ENCODE data around the gene BTN3A1.
"Not testable (repeated sequence)": the region's sequence is repeated elsewhere in the genome, so short reads cannot be mapped to it uniquely, and the experiment has no call there.

The BTN3A1 gene

DNA sequence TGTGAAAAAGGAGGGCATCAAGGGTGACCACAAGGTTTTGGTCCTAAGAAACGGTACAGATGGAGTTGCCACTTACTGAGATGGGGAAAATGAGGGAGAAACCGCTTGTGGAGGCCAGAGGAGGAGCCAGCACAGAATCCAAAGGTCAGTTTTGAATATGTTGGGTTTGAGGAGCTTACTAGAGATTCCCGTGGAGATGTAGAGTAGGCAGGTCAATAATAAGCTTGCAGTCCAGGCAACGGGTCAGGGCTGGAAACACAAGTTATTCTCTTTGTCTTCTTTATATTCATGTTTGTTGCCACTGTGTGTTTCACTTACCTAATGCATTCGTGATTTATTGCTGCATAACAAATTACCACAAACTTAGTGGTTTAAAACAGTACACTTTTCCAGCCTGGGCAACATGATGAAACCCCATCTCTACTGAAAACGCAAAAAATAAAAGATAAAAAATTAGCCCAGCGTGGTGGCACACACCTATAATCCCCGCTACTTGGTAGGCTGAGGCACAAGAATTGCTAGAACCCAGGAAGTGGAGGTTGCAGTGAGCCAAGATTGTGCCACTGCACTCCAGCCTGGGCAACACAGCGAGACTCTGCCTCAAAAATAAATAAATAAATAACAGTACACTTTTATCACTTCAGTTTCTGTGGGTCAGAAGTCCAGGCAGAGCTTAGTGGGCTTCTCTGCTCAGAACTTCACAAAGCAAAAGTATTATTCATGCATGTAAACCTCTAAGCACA is 39.8 kb upstream of the BTN3A1 start:
- DNase-seq (ENCODE audit: insufficient read length, low spot score) = no peak
- FAIRE-seq = no peak
- TF ChIP-seq POLR2AphosphoS5 (IDR thresholded peaks at IDR 0.05; ENCODE audit: low read depth, low read length) (no peak), POLR2A (IDR thresholded peaks at IDR 0.05; ENCODE audit: low read depth, low read length) (no peak), SPI1 (IDR thresholded peaks at IDR 0.05; ENCODE audit: low read depth, low read length) (no peak), PAX5 (IDR thresholded peaks at IDR 0.05; ENCODE audit: insufficient read depth, low read length, severe bottlenecking) (no peak), POU2F2 (IDR thresholded peaks at IDR 0.05; ENCODE audit: low read depth, low read length) (no peak), TAF1 (IDR thresholded peaks at IDR 0.05; ENCODE audit: low read depth, low read length) (no peak)

DNA sequence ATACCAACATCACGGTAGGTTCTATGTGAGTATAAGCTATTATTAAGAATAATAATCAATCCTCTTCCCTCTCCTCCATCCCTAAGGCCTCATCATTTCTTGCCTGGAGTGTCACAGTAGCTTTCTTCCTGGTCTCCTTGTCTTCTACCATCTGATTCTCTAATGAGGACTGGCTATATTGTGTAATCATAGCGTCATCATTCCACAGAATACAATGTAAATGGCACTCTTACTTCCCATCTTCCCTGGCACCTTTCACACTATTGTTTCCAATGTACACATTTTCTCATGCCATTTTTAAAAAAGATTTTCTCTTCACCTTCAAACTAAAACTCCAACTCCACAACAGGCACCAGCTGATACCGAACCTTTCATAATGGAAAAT is 39.2 kb upstream of the BTN3A1 start:
- no peak for TF ChIP-seq POU2F2 (IDR thresholded peaks at IDR 0.05; ENCODE audit: low read depth, low read length)
- FAIRE-seq (no peak), DNase-seq (ENCODE audit: insufficient read length, low spot score) (no peak)

DNA sequence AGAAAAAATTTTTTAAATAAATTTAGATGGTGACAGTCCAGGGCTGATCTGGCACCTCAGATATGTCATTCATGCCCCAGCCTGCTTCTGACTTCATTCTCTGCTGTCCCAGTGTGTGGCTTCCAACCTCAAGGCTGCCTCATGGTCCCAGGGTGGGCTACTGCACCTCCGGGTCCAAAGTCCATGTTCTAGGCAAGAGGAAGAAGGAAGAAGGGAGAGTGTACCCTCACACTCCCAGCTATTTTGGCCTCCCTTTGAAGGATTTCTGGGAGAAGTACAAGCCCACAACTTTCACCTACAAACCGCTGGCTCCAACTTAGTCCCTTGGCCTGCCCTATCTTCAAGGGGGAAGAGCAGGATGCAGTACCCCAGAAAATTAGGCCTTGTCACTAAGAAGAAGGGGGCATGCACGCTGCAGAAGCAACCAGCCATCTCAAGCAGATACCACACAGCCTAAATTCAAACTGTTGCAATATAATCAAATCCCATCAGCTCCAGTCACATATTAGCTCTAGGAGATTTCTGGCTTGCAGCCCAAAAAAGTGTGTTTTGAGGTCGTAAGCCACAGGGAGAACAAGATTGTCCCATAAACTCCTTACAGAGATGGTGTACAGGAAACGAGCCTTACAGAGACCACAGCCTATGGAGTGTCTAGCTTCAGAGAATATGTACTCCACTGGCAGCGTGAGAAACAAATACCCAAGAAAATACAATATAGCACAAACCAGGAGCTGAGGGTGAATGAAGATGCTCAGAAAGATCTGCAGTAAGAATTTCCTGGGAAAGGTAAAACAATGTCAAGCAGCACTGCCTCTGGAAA is 38.0 kb upstream of the BTN3A1 start:
- TF ChIP-seq POU2F2 (IDR thresholded peaks at IDR 0.05; ENCODE audit: low read depth, low read length) (no peak), SPI1 (IDR thresholded peaks at IDR 0.05; ENCODE audit: low read depth, low read length) (no peak), TAF1 (IDR thresholded peaks at IDR 0.05; ENCODE audit: low read depth, low read length) (no peak), PAX5 (IDR thresholded peaks at IDR 0.05; ENCODE audit: insufficient read depth, low read length, severe bottlenecking) (no peak), POLR2A (IDR thresholded peaks at IDR 0.05; ENCODE audit: low read depth, low read length) (no peak), POLR2AphosphoS5 (IDR thresholded peaks at IDR 0.05; ENCODE audit: low read depth, low read length) (no peak)
- peak; percentile 68 for FAIRE-seq
- no peak for DNase-seq (ENCODE audit: insufficient read length, low spot score)

DNA sequence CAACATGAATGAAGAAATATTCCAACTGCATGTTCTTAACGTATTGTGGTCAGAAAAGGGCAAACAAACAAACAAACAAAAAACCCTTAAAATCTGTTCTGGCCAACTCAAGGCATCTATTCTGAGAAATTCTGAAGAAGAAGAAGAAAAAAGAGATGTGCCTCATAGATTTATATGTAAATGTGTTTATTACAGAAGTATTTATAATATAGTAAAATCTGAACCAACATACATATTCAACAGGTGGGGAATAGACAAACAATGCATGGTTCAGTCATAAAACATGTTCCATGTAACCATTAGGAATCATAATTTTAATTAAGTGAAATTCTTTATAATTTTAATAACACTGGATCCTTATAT is 36.5 kb upstream of the BTN3A1 start:
- no peak for DNase-seq (ENCODE audit: insufficient read length, low spot score)
- TF ChIP-seq POLR2A (IDR thresholded peaks at IDR 0.05; ENCODE audit: low read depth, low read length) = no peak
- TF ChIP-seq PAX5 (IDR thresholded peaks at IDR 0.05; ENCODE audit: insufficient read depth, low read length, severe bottlenecking) = no peak
- TF ChIP-seq POU2F2 (IDR thresholded peaks at IDR 0.05; ENCODE audit: low read depth, low read length) = no peak
- no peak for TF ChIP-seq TAF1 (IDR thresholded peaks at IDR 0.05; ENCODE audit: low read depth, low read length)
- TF ChIP-seq SPI1 (IDR thresholded peaks at IDR 0.05; ENCODE audit: low read depth, low read length) = no peak
- TF ChIP-seq POLR2AphosphoS5 (IDR thresholded peaks at IDR 0.05; ENCODE audit: low read depth, low read length) = no peak
- no peak for FAIRE-seq

DNA sequence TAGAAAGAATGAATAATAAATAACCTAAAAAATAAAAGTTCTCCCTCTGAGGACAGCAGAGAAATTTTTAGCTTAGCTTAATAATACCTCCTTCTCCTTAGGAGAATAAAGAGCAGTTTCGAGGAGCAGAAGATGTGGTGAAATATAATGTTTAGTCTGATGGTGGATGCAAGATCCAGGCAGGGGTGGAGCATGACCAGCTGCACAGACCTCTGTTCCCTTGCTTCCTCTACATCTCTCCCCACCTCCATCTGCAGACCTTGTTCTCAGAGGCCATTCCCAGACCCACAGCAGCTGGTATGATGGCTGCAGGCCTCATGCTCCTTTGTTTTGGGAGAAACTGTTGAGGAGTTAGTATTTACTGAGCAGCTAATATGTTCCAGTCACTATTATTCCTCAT is 35.6 kb upstream of the BTN3A1 start:
- FAIRE-seq (no peak), DNase-seq (ENCODE audit: insufficient read length, low spot score) (no peak)
- TF ChIP-seq SPI1 (IDR thresholded peaks at IDR 0.05; ENCODE audit: low read depth, low read length) = no peak
- no peak for TF ChIP-seq POLR2AphosphoS5 (IDR thresholded peaks at IDR 0.05; ENCODE audit: low read depth, low read length)
- TF ChIP-seq POLR2A (IDR thresholded peaks at IDR 0.05; ENCODE audit: low read depth, low read length) = no peak

DNA sequence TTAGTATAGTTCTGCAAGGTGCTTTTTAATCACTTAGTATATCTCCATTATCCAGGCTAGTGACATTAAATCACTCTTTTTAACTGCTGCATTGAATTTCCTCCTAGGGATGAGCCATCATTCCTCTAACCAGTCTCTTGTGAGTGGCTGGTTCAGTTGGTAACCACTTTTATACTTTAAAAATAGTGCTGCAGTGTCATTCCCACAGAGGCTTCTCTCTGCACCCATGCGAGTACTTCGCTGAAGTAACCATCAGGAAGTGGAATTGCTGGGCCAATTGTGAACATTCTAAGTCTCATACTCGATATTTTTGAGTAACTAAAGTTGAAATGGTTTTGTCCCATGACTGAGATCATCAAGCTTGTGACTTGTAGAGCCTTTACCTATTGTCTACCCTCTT is 35.0 kb upstream of the BTN3A1 start:
- peak; percentile 13 for FAIRE-seq
- TF ChIP-seq PAX5 (IDR thresholded peaks at IDR 0.05; ENCODE audit: insufficient read depth, low read length, severe bottlenecking) = no peak
- TF ChIP-seq TAF1 (IDR thresholded peaks at IDR 0.05; ENCODE audit: low read depth, low read length) = no peak
- TF ChIP-seq POLR2A (IDR thresholded peaks at IDR 0.05; ENCODE audit: low read depth, low read length) = no peak
- no peak for TF ChIP-seq SPI1 (IDR thresholded peaks at IDR 0.05; ENCODE audit: low read depth, low read length)
- no peak for TF ChIP-seq POLR2AphosphoS5 (IDR thresholded peaks at IDR 0.05; ENCODE audit: low read depth, low read length)
- no peak for TF ChIP-seq POU2F2 (IDR thresholded peaks at IDR 0.05; ENCODE audit: low read depth, low read length)
- DNase-seq (ENCODE audit: insufficient read length, low spot score) = no peak

DNA sequence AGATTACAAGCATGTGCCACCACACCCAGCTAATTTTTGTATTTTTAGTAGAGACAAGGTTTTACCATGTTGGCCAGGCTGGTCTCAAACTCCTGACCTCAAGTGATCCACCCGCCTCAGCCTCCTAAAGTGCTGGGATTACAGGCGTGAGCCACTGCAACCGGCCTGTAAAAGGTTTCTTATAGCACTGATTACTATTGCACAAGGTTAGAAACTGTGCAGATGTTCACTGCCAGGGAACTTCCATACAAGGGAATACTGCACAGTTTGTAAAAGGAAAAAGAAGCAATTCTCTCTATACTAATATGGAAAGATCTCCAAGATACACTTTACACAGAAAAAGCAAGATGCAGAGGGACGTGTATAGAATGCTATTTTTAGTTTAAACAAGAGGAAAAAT is 30.3 kb upstream of the BTN3A1 start:
- not testable (repeated sequence) for FAIRE-seq; DNase-seq (ENCODE audit: insufficient read length, low spot score)

DNA sequence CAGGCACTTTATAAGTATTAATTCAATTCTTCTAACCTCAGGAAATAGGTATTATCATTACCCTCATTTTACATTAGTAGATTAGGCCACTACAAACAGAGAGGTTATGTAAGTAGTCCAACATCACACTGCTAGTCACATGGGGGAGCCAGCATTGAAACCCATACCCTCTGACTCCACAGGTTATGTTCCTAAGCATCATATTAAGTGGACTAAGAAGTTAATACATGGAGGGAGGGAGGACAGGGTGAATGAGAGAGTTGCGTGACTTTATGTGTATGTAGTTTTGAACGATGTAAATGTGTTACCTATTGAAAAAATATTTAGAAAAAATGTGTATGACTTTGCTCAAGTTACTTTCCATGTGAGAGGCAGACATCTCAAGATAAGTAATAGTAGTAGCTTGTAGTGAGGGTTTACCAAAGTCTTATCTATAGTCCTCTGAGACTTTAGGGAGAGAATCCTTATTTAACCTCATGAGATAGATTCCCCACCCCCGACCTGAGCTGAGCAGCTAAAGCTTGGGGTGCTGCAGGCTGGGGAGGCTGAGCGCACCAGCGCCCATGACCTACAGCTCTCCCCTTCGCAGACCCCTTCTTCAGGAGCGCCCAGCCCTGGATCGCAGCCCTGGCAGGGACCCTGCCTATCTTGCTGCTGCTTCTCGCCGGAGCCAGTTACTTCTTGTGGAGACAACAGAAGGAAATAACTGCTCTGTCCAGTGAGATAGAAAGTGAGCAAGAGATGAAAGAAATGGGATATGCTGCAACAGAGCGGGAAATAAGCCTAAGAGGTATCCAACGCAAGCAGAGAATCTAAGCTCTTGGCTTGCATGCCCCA is 29.5 kb upstream of the BTN3A1 start:
- FAIRE-seq (no peak), DNase-seq (ENCODE audit: insufficient read length, low spot score) (no peak)
- TF ChIP-seq TAF1 (IDR thresholded peaks at IDR 0.05; ENCODE audit: low read depth, low read length) = no peak
- TF ChIP-seq POLR2AphosphoS5 (IDR thresholded peaks at IDR 0.05; ENCODE audit: low read depth, low read length) = no peak
- TF ChIP-seq POU2F2 (IDR thresholded peaks at IDR 0.05; ENCODE audit: low read depth, low read length) = no peak

DNA sequence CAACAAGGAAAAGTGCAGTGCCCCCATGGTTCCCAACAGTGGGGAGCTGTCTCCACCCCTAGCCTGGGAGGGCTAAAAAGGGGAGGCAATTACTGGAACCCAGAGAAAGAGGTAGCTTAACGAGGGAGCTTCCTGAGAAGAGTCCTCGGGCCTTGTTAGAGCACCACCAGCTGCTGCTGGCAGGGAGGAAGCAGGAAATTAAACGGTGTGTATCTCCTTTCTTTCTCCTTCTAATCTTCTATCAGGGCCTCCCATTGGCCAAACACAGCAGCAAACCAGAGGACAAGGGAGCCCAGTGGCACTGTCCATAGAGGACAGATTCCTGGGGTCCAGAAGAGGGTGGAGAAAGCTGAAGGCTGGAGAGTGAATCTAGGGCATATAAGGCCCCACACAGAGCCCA is 26.8 kb upstream of the BTN3A1 start:
- FAIRE-seq = no peak
- DNase-seq (ENCODE audit: insufficient read length, low spot score) = no peak
- TF ChIP-seq POLR2AphosphoS5 (IDR thresholded peaks at IDR 0.05; ENCODE audit: low read depth, low read length) (no peak), TAF1 (IDR thresholded peaks at IDR 0.05; ENCODE audit: low read depth, low read length) (no peak)

DNA sequence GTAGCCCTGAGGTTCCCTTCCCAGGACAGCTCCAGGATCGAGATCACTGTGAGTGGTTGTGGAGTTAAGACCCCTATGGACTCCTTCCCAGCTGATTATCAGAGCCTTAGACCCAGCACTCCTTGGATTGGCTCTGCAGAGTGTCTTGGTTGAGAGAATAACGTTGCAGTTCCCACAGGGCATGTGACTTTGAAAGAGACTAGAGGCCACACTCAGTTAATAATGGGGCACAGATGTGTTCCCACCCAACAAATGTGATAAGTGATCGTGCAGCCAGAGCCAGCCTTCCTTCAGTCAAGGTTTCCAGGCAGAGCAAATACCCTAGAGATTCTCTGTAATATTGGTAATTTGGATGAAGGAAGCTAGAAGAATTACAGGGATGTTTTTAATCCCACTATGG is 24.4 kb upstream of the BTN3A1 start:
- FAIRE-seq (no peak), DNase-seq (ENCODE audit: insufficient read length, low spot score) (no peak)
- TF ChIP-seq PAX5 (IDR thresholded peaks at IDR 0.05; ENCODE audit: insufficient read depth, low read length, severe bottlenecking) (no peak), SPI1 (IDR thresholded peaks at IDR 0.05; ENCODE audit: low read depth, low read length) (no peak), POLR2A (IDR thresholded peaks at IDR 0.05; ENCODE audit: low read depth, low read length) (no peak), POU2F2 (IDR thresholded peaks at IDR 0.05; ENCODE audit: low read depth, low read length) (no peak), TAF1 (IDR thresholded peaks at IDR 0.05; ENCODE audit: low read depth, low read length) (no peak), POLR2AphosphoS5 (IDR thresholded peaks at IDR 0.05; ENCODE audit: low read depth, low read length) (no peak)

DNA sequence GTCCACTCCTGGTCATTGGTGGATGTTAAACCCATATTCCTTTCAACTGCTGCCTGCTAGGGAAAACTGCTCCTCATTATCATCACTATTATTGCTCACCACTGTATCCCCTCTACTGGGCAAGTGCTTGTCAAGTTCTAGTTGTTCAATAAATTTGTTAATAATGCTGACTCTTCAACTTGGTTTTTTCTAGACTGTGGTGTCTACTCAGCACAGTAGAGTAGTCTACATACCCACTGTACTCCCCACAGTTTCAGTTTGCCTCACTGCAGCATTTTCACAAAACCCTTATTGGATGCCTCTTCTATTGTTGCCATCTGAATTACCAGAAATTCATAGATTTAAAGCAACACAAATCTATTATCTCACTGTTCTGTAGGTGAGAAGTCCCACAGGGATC is 23.9 kb upstream of the BTN3A1 start:
- not testable (repeated sequence) for DNase-seq (ENCODE audit: insufficient read length, low spot score); FAIRE-seq
